Naive thymus-derived CD4-positive, alpha-beta T cell (primary cell): ENCODE results near the gene EXOC1. TPM values are rescaled to one million over a fixed set of nuclear protein-coding genes. Genes with fewer than 3 reads are reported as not detected.
"Not testable (repeated sequence)": the region's sequence is repeated elsewhere in the genome, so short reads cannot be mapped to it uniquely, and the experiment has no call there.

ENCODE experiments used
- ATAC-seq: fragments of 150-1000 bp; cut with Tn5 transposase; 2 replicates; pipeline ENCODE4 v1.10.0; 2021; ENCODE audit warnings: mild to moderate bottlenecking, moderate library complexity
- CTCF ChIA-PET: fragments of 350-600 bp; sonication (Branson Sonifier 250); formaldehyde crosslinking; loops from one replicate; lab custom pipeline; 2021; ENCODE audit warnings: antibody characterized with exemption; lab: Charles Lee
- POLR2A ChIA-PET: fragments of 350-600 bp; sonication (Branson Sonifier 250); formaldehyde crosslinking; loops from one replicate; lab custom pipeline; 2021; ENCODE audit warnings: antibody characterized with exemption, inconsistent platforms; lab: Charles Lee
- DNase-seq, 9 donors: peaks; one replicate each; pipeline versions ENCODE4 v3.0.0 to v3.0.0-alpha.2; 2020 to 2022; ENCODE audit warnings: mixed read lengths in 1 of 9
- H3K27ac ChIP-seq: one replicate; pipeline ENCODE4 v1.7.0; 2013; ENCODE audit warnings: mild to moderate bottlenecking, low read depth, low read length, moderate library complexity
- H3K27me3 ChIP-seq, 2 donors: one replicate each; pipeline ENCODE4 v1.7.0; 2013; ENCODE audit warnings: low read length in 2 of 2, mild to moderate bottlenecking in 2 of 2, moderate library complexity in 2 of 2; ENCODE audit not compliant: control insufficient read depth in 2 of 2, insufficient read depth in 2 of 2
- H3K36me3 ChIP-seq, 3 experiments: 1 replicate in 2 of 3; 2 replicates in 1 of 3; pipeline ENCODE4 v1.7.0; 2013; ENCODE audit warnings: low read length in 3 of 3, mild to moderate bottlenecking in 3 of 3, moderate library complexity in 1 of 3; ENCODE audit not compliant: insufficient read depth in 3 of 3, control insufficient read depth in 2 of 3
- H3K4me1 ChIP-seq, 2 donors: one replicate each; pipeline ENCODE4 v1.7.0; 2013; ENCODE audit warnings: low read length in 2 of 2, mild to moderate bottlenecking in 2 of 2, moderate library complexity in 1 of 2; ENCODE audit not compliant: control insufficient read depth in 2 of 2, insufficient read depth in 2 of 2
- H3K4me3 ChIP-seq: 2 replicates; pipeline ENCODE4 v1.7.0; 2013; ENCODE audit warnings: mild to moderate bottlenecking, low read length
- H3K9me3 ChIP-seq, 3 experiments: 1 replicate in 2 of 3; 2 replicates in 1 of 3; pipeline ENCODE4 v1.7.0; 2013; ENCODE audit warnings: low read length in 3 of 3; ENCODE audit not compliant: control insufficient read depth in 2 of 3
- H3K27ac Mint-ChIP-seq, 9 donors: one replicate each; pipeline ENCODE4 v1.8.0; 2020 to 2022; ENCODE audit warnings: mixed read lengths in 9 of 9, mild to moderate bottlenecking in 8 of 9, moderate library complexity in 5 of 9, inconsistent platforms in 2 of 9
- H3K27me3 Mint-ChIP-seq, 5 donors: one replicate each; pipeline ENCODE4 v1.8.0; 2021 to 2022; ENCODE audit warnings: mixed read lengths in 5 of 5, mild to moderate bottlenecking in 1 of 5
- H3K36me3 Mint-ChIP-seq, 5 donors: one replicate each; pipeline ENCODE4 v1.8.0; 2020 to 2022; ENCODE audit warnings: mixed read lengths in 5 of 5, mild to moderate bottlenecking in 3 of 5, inconsistent platforms in 1 of 5
- H3K4me1 Mint-ChIP-seq, 7 donors: one replicate each; pipeline ENCODE4 v1.8.0; 2020 to 2022; ENCODE audit warnings: mixed read lengths in 7 of 7, mild to moderate bottlenecking in 3 of 7, inconsistent platforms in 1 of 7
- H3K4me3 Mint-ChIP-seq, 10 donors: one replicate each; pipeline ENCODE4 v1.8.0; 2020 to 2022; ENCODE audit warnings: mild to moderate bottlenecking in 10 of 10, mixed read lengths in 10 of 10, moderate library complexity in 6 of 10, inconsistent platforms in 2 of 10
- H3K9me3 Mint-ChIP-seq, 11 donors: one replicate each; pipeline ENCODE4 v1.8.0; 2020 to 2022; ENCODE audit warnings: mixed read lengths in 11 of 11, mild to moderate bottlenecking in 4 of 11, inconsistent platforms in 1 of 11, moderate library complexity in 1 of 11
- intact Hi-C, 2 donors: fragments of 100-400 bp; cut with micrococcal nuclease; formaldehyde crosslinking; loops; one replicate each; pipeline ENCODE4 v1.15.1; 2023
- polyA plus RNA-seq, 2 donors: library from polyadenylated mRNA; unstranded; fragments of 300-500 nt; fragmentation: Illumina TruSeq; gene quantifications; one replicate each; pipeline ENCODE4 v1.2.3, GENCODE V29; 2021
- total RNA-seq, 6 experiments: library from RNA in 5 of 6; stranded (reverse) in 5 of 6; gene quantifications; 1 replicate in 5 of 6; 2 replicates in 1 of 6; pipeline ENCODE4 v1.2.3 and lab custom pipeline; 2021 to 2026

EXOC1 gene
- total and polyA plus RNA-seq, 7 experiments from 2014 or later, result 11.6 to 46.7 (median 26.5) TPM

DNA sequence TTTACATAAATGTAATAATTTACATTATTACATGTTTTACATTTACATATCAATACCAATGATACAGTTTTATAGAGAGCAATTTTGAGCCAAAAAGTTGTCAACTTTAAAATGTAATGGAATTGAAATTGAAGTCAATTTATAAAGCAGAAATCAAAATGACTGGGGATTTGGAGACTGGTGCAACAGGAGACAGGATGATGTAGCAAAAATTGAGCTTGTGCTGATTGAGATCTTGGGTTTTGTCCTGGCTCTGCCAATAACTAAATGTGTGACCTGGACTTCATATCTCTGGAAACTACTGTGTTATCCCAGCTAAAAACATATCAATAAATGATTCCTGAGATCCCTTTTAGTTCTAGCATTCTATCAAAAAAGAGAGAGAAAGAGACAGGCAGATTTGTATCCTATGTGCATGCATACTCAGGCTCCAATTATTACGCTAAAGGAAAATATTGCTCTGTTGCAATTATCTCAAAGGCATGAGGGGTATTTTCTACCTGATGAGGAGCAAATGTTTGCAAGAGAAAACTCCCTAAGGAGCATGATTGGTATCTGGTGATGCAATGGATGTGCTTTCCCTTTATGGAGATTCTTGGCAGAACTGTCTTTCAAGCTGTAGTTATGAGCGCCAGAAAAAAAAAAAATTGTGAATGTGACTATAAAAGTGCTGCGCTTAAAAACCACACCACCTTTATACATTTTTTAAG lies 19.2 kb upstream of the EXOC1 start:
- Histone ChIP-seq H3K27me3 (peaks cover 0 to 2% of the 10 kb centered on the region in 2 donors), H3K4me3 (no peak overlapping the region), H3K27ac (no peak overlapping the region), H3K4me1 (no peaks in the 10 kb centered on the region), H3K36me3 (no peaks in the 10 kb centered on the region), H3K9me3 (peaks cover 0 to 3% (median 0%) of the 10 kb centered on the region in 3 experiments)
- POLR2A ChIA-PET, result no interaction called here
- CTCF ChIA-PET, result no interaction called here
- ATAC-seq (no peak), DNase-seq (no peak)
- Mint-ChIP-seq H3K27me3 (peaks cover 12 to 44% (median 35%) of the 10 kb centered on the region in 5 donors), H3K36me3 (peaks cover 0 to 4% (median 0%) of the 10 kb centered on the region in 5 donors), H3K4me1 (no peaks in the 10 kb centered on the region), H3K27ac (no peak overlapping the region), H3K4me3 (no peak overlapping the region), H3K9me3 (peaks cover 0 to 41% (median 10%) of the 10 kb centered on the region in 11 donors)
- intact Hi-C loops, result no loop called here

DNA sequence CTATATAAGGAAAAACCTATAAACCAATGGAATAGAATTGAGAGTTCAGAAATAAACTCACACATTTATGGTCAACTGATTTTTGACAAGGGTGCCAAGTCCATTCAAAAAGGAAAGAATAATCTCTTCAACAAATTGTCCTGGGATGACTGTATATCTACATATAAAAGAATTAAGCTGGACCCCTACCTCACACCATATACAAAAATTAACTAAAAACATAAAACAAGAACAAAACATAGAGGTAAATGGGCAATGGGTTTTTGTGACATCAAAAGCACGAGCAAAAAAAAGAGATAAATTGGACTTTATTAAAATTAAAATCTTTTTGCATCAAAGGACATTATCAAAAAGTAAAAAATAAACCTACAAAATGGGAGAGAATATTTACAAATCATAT lies 15.5 kb upstream of the EXOC1 start:
- Mint-ChIP-seq H3K36me3 (peaks cover 0 to 4% (median 0%) of the 10 kb centered on the region in 5 donors), H3K9me3 (peaks cover 0 to 41% (median 10%) of the 10 kb centered on the region in 11 donors), H3K4me3 (no peak overlapping the region), H3K4me1 (no peaks in the 10 kb centered on the region), H3K27me3 (peaks cover 12 to 34% (median 30%) of the 10 kb centered on the region in 5 donors), H3K27ac (no peak overlapping the region)
- DNase-seq (no peak), ATAC-seq (no peak)
- ChIA-PET CTCF (no interaction called here), POLR2A (no interaction called here)
- intact Hi-C loops, result no loop called here
- no peaks in the 10 kb centered on the region for H3K4me1 ChIP-seq
- H3K27me3 ChIP-seq, result peaks cover 0 to 5% of the 10 kb centered on the region in 2 donors
- H3K36me3 ChIP-seq, result no peaks in the 10 kb centered on the region
- H3K9me3 ChIP-seq, result peaks cover 0 to 3% (median 0%) of the 10 kb centered on the region in 3 experiments
- H3K4me3 ChIP-seq, result no peak overlapping the region
- no peak overlapping the region for H3K27ac ChIP-seq

- DNase-seq (no peak), ATAC-seq (no peak)
- peaks cover 12 to 34% (median 30%) of the 10 kb centered on the region in 5 donors for H3K27me3 Mint-ChIP-seq
- no peaks in the 10 kb centered on the region for H3K4me1 Mint-ChIP-seq
- H3K4me3 Mint-ChIP-seq, result no peak overlapping the region
- peaks cover 0 to 41% (median 10%) of the 10 kb centered on the region in 11 donors for H3K9me3 Mint-ChIP-seq
- Histone ChIP-seq H3K27me3 (peaks cover 0 to 5% of the 10 kb centered on the region in 2 donors), H3K27ac (no peak overlapping the region), H3K4me1 (no peaks in the 10 kb centered on the region), H3K36me3 (no peaks in the 10 kb centered on the region), H3K4me3 (no peak overlapping the region), H3K9me3 (peaks cover 0 to 3% (median 0%) of the 10 kb centered on the region in 3 experiments)
- no peak overlapping the region for H3K27ac Mint-ChIP-seq
- H3K36me3 Mint-ChIP-seq, result peaks cover 0 to 4% (median 0%) of the 10 kb centered on the region in 5 donors
- ChIA-PET POLR2A (interaction anchor here (0.6 kb wide), 1 partner anchor 15 kb away, joined by 3 read pairs; the partner anchor contains the start of gene EXOC1), CTCF (no interaction called here)
- intact Hi-C loops, result no loop called here
Measured at GRCh38 chr4:55838356-55838755, 15.1 kb upstream of the EXOC1 start.

DNA sequence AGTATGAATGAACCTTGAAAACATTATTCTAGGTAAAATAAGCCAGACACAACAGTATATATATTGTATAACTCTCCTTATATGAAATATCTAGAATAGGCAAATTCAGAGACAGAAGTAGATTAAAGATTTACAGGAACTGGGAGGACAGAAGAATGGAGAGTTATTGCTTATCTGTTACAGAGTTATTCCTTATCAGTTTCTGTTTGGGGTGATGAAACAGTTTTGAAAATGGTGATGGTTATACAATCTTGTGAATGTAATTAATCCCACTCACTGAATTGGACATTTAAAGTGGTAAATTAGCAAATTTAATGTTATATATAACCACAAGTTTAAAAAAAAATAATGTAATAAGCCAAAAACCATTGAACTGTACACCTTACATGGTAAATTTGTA lies 14.5 kb upstream of the EXOC1 start:
- POLR2A ChIA-PET, result no interaction called here
- H3K4me3 ChIP-seq, result no peak overlapping the region
- ATAC-seq (no peak), DNase-seq (no peak)
- H3K27me3 Mint-ChIP-seq, result peaks cover 12 to 34% (median 25%) of the 10 kb centered on the region in 5 donors
- no peak overlapping the region for H3K4me3 Mint-ChIP-seq
- no peaks in the 10 kb centered on the region for H3K4me1 ChIP-seq
- peaks cover 0 to 41% (median 10%) of the 10 kb centered on the region in 11 donors for H3K9me3 Mint-ChIP-seq
- H3K36me3 Mint-ChIP-seq, result peaks cover 0 to 4% (median 0%) of the 10 kb centered on the region in 5 donors
- H3K27me3 ChIP-seq, result peaks cover 0 to 5% of the 10 kb centered on the region in 2 donors
- H3K4me1 Mint-ChIP-seq, result no peaks in the 10 kb centered on the region
- CTCF ChIA-PET, result no interaction called here
- H3K36me3 ChIP-seq, result no peaks in the 10 kb centered on the region
- intact Hi-C loops, result no loop called here
- no peak overlapping the region for H3K27ac Mint-ChIP-seq
- no peak overlapping the region for H3K27ac ChIP-seq
- peaks cover 0 to 3% (median 0%) of the 10 kb centered on the region in 3 experiments for H3K9me3 ChIP-seq

DNA sequence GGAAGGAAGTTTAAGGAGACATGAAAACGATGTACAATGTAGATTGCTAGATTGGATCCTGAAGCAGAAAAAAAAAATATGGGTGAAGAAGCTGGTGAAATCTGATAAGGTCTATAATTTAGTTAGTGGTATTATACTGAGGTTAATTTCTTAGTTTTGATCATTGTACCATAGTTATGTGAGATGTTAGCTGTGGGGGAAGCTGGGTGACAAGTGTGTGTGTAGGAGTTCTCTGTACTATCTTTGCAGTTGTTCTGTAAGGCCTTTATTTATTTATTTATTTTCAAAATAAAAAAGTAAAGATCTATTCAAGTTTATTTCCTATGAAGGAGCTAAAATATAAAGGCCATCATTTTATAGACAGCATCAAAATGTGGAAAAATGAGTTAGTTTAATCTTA lies 12.5 kb upstream of the EXOC1 start:
- Mint-ChIP-seq H3K36me3 (peaks cover 0 to 3% (median 0%) of the 10 kb centered on the region in 5 donors), H3K4me1 (no peaks in the 10 kb centered on the region), H3K9me3 (peaks cover 0 to 28% (median 7%) of the 10 kb centered on the region in 11 donors), H3K27ac (no peak overlapping the region), H3K4me3 (no peak overlapping the region), H3K27me3 (peaks cover 10 to 22% (median 11%) of the 10 kb centered on the region in 5 donors)
- no peak for DNase-seq
- ChIA-PET CTCF (interaction anchor here (0.6 kb wide), 1 partner anchor 831 kb away, joined by 3 read pairs; no protein-coding TSS in a partner anchor), POLR2A (no interaction called here)
- ATAC-seq, result no peak
- intact Hi-C loops, result no loop called here
- no peak overlapping the region for H3K4me3 ChIP-seq
- H3K27ac ChIP-seq, result no peak overlapping the region
- no peaks in the 10 kb centered on the region for H3K4me1 ChIP-seq
- peaks cover 0 to 3% (median 0%) of the 10 kb centered on the region in 3 experiments for H3K9me3 ChIP-seq
- no peaks in the 10 kb centered on the region for H3K36me3 ChIP-seq
- peaks cover 0 to 5% of the 10 kb centered on the region in 2 donors for H3K27me3 ChIP-seq

- H3K4me1 ChIP-seq, H3K36me3 ChIP-seq, H3K27ac ChIP-seq, H3K4me3 Mint-ChIP-seq, H3K9me3 ChIP-seq, H3K27ac Mint-ChIP-seq, ATAC-seq, H3K4me3 ChIP-seq, H3K27me3 ChIP-seq, H3K4me1 Mint-ChIP-seq, intact Hi-C loops, H3K36me3 Mint-ChIP-seq, POLR2A ChIA-PET, DNase-seq: not testable (repeated sequence)
- Mint-ChIP-seq H3K9me3 (peaks cover 0 to 22% (median 5%) of the 10 kb centered on the region in 11 donors), H3K27me3 (peaks cover 3 to 16% (median 8%) of the 10 kb centered on the region in 5 donors)
- CTCF ChIA-PET, result interaction anchor here (0.6 kb wide), 1 partner anchor 830 kb away, joined by 3 read pairs; no protein-coding TSS in a partner anchor
Measured at GRCh38 chr4:55841373-55842239, 11.8 kb upstream of the EXOC1 start.
